ENCODE data around the gene ANK3. TPM values are rescaled to one million over a fixed set of nuclear protein-coding genes. Genes with fewer than 3 reads are reported as not detected.
"Not testable (repeated sequence)": the region's sequence is repeated elsewhere in the genome, so short reads cannot be mapped to it uniquely, and the experiment has no call there.

ANK3 gene
- total and polyA plus RNA-seq, 2 donors (not counting 3 experiments of a cell fraction or from before 2014, with no cell fraction given) = 0.88 to 8.5 TPM

DNA sequence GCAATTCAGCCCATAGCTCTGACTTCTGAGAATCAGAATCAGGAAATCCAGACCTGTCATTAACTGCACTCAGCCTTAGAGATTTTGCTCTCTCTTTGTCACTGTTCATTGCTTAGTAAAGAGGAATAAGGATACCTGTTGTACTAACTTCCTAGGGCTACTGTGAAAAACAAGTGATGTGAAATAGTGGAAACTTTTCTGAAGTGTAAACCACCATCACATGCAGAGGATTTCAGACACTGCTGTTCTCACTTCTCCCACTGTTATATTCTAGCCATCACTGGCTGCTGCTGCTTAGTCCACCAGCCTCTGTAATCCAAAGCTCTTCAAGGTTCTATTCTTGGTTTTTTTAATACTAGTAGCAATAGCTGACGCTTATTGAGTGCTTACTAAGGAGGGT lies 353.7 kb downstream of the ANK3 start:
- no peaks in the 10 kb centered on the region for H3K9me1 ChIP-seq (replicated peaks; ENCODE audit: control insufficient read depth, extremely low read depth, insufficient read depth, low read length)
- H3K27ac ChIP-seq (ENCODE audit: insufficient read depth, low read depth, low read length) = no peak overlapping the region
- POLR2A ChIA-PET = no interaction called here
- H3K9ac ChIP-seq (replicated peaks; ENCODE audit: extremely low read depth, insufficient read depth, low read length) = no peak overlapping the region
- H3K27me3 ChIP-seq (ENCODE audit: control insufficient read depth in 2 of 2, insufficient read depth in 2 of 2, low read length in 2 of 2) = no peaks in the 10 kb centered on the region
- dilution Hi-C loops (cut with MboI; ENCODE audit: extremely low pct_ligation_motif_present, low sequenced_read_pairs) (no loop called here), intact Hi-C loops (cut with micrococcal nuclease) (no loop called here)
- H3K9me3 ChIP-seq (replicated peaks; ENCODE audit: control insufficient read depth, insufficient read depth, low read length) = no peaks in the 10 kb centered on the region
- BruUV-seq (replicated peaks) = no TSS peak
- FAIRE-seq (no peak), DNase-seq (ENCODE audit: low read depth, low spot score) (no peak)
- no peak overlapping the region for H3K4me2 ChIP-seq (ENCODE audit: insufficient read depth, low read length)
- TF ChIP-seq POLR2AphosphoS5 (IDR thresholded peaks at IDR 0.05; ENCODE audit: insufficient read depth, low read depth, low read length) (no peak), FOS (IDR thresholded peaks at IDR 0.05; ENCODE audit: borderline replicate concordance, insufficient read depth, low read length) (no peak), POLR2A (IDR thresholded peaks at IDR 0.05; ENCODE audit: low read depth, low read length) (no peak), JUN (IDR thresholded peaks at IDR 0.05; ENCODE audit: borderline replicate concordance, insufficient read depth, insufficient read length, low read depth) (no peak), MYC (IDR thresholded peaks at IDR 0.05; ENCODE audit: low read depth, low read length) (no peak), GATA2 (IDR thresholded peaks at IDR 0.05; ENCODE audit: insufficient read depth, insufficient read length, low read depth, low read length) (no peak), EZH2 (IDR thresholded peaks at IDR 0.05; ENCODE audit: borderline replicate concordance, low read depth, low read length, severe bottlenecking) (no peak)
- TF ChIP-seq, protein P1, sequence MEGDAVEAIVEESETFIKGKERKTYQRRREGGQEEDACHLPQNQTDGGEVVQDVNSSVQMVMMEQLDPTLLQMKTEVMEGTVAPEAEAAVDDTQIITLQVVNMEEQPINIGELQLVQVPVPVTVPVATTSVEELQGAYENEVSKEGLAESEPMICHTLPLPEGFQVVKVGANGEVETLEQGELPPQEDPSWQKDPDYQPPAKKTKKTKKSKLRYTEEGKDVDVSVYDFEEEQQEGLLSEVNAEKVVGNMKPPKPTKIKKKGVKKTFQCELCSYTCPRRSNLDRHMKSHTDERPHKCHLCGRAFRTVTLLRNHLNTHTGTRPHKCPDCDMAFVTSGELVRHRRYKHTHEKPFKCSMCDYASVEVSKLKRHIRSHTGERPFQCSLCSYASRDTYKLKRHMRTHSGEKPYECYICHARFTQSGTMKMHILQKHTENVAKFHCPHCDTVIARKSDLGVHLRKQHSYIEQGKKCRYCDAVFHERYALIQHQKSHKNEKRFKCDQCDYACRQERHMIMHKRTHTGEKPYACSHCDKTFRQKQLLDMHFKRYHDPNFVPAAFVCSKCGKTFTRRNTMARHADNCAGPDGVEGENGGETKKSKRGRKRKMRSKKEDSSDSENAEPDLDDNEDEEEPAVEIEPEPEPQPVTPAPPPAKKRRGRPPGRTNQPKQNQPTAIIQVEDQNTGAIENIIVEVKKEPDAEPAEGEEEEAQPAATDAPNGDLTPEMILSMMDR (IDR thresholded peaks at IDR 0.05; ENCODE audit: extremely low read depth in 1 of 2, insufficient read depth in 1 of 2, low read depth in 1 of 2, low read length in 2 of 2) = no peak
- TF ChIP-seq, protein P2, sequence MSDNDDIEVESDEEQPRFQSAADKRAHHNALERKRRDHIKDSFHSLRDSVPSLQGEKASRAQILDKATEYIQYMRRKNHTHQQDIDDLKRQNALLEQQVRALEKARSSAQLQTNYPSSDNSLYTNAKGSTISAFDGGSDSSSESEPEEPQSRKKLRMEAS (IDR thresholded peaks at IDR 0.05; ENCODE audit: insufficient read depth, insufficient read length) = no peak
- H3K36me3 ChIP-seq (ENCODE audit: control insufficient read depth in 2 of 2, extremely low read depth in 1 of 2, insufficient read depth in 2 of 2, low read length in 2 of 2) = no peaks in the 10 kb centered on the region
- H3K4me3 ChIP-seq (replicated peaks in 1 of 3; ENCODE audit: insufficient read depth in 1 of 3, low read depth in 1 of 3, low read length in 3 of 3) = no peak overlapping the region
- CTCF ChIA-PET = interaction anchor here (1.3 to 3.2 kb wide), 3 partner anchors 354 to 413 kb away, joined by 3 to 29 read pairs (median 14); no protein-coding TSS in a partner anchor
- no peaks in the 10 kb centered on the region for H3K4me1 ChIP-seq (ENCODE audit: control insufficient read depth, extremely low read depth, insufficient read depth, low read length)
- no peak overlapping the region for H2AFZ ChIP-seq (ENCODE audit: low read depth, low read length)
- no peaks in the 10 kb centered on the region for H4K20me1 ChIP-seq (replicated peaks; ENCODE audit: control insufficient read depth, extremely low read depth, insufficient read depth, low read length)
- no peaks in the 10 kb centered on the region for H3K79me2 ChIP-seq (ENCODE audit: control insufficient read depth, insufficient read depth, low read length)

DNA sequence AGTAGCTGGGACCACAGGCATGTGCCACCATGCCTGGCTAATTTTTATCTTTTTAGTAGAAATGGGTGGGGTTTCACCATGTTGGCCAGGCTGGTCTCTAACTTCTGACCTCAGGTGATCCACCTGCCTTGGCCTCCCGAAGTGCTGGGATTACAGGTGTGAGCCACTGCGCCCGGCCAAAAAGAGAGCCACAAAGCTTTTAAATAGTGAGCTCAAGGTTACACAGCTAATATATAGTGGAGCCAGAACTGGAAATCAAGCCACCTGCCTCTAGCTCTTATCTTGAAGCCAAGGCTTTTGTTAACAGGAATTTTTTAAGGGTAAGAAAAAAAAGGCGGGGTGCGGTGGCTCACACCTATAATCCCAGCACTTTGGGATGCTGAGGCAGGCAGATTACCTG lies 354.3 kb downstream of the ANK3 start:
- intact Hi-C loops (cut with micrococcal nuclease) = not testable (repeated sequence)

More for the DNA sequence above, 354.3 kb downstream of the ANK3 start:
- H3K36me3 ChIP-seq (ENCODE audit: control insufficient read depth in 2 of 2, extremely low read depth in 1 of 2, insufficient read depth in 2 of 2, low read length in 2 of 2); H3K4me2 ChIP-seq (ENCODE audit: insufficient read depth, low read length); H3K4me3 ChIP-seq (replicated peaks in 1 of 3; ENCODE audit: insufficient read depth in 1 of 3, low read depth in 1 of 3, low read length in 3 of 3); H3K9ac ChIP-seq (replicated peaks; ENCODE audit: extremely low read depth, insufficient read depth, low read length); H3K27ac ChIP-seq (ENCODE audit: insufficient read depth, low read depth, low read length); H2AFZ ChIP-seq (ENCODE audit: low read depth, low read length); dilution Hi-C loops (cut with MboI; ENCODE audit: extremely low pct_ligation_motif_present, low sequenced_read_pairs); H3K79me2 ChIP-seq (ENCODE audit: control insufficient read depth, insufficient read depth, low read length); H4K20me1 ChIP-seq (replicated peaks; ENCODE audit: control insufficient read depth, extremely low read depth, insufficient read depth, low read length); H3K27me3 ChIP-seq (ENCODE audit: control insufficient read depth in 2 of 2, insufficient read depth in 2 of 2, low read length in 2 of 2); BruUV-seq (replicated peaks); DNase-seq (ENCODE audit: low read depth, low spot score); H3K4me1 ChIP-seq (ENCODE audit: control insufficient read depth, extremely low read depth, insufficient read depth, low read length); FAIRE-seq; H3K9me3 ChIP-seq (replicated peaks; ENCODE audit: control insufficient read depth, insufficient read depth, low read length); POLR2A ChIA-PET; H3K9me1 ChIP-seq (replicated peaks; ENCODE audit: control insufficient read depth, extremely low read depth, insufficient read depth, low read length): not testable (repeated sequence)
- CTCF ChIA-PET = interaction anchor here (1.2 to 3.2 kb wide), 4 partner anchors 226 to 413 kb away, joined by 3 to 29 read pairs (median 8); no protein-coding TSS in a partner anchor
